ENCODE measurements around the gene BMP3. TPM values are rescaled to one million over a fixed set of nuclear protein-coding genes. Genes with fewer than 3 reads are reported as not detected.

The BMP3 gene, protein sequence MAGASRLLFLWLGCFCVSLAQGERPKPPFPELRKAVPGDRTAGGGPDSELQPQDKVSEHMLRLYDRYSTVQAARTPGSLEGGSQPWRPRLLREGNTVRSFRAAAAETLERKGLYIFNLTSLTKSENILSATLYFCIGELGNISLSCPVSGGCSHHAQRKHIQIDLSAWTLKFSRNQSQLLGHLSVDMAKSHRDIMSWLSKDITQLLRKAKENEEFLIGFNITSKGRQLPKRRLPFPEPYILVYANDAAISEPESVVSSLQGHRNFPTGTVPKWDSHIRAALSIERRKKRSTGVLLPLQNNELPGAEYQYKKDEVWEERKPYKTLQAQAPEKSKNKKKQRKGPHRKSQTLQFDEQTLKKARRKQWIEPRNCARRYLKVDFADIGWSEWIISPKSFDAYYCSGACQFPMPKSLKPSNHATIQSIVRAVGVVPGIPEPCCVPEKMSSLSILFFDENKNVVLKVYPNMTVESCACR
- total RNA-seq: not detected

DNA sequence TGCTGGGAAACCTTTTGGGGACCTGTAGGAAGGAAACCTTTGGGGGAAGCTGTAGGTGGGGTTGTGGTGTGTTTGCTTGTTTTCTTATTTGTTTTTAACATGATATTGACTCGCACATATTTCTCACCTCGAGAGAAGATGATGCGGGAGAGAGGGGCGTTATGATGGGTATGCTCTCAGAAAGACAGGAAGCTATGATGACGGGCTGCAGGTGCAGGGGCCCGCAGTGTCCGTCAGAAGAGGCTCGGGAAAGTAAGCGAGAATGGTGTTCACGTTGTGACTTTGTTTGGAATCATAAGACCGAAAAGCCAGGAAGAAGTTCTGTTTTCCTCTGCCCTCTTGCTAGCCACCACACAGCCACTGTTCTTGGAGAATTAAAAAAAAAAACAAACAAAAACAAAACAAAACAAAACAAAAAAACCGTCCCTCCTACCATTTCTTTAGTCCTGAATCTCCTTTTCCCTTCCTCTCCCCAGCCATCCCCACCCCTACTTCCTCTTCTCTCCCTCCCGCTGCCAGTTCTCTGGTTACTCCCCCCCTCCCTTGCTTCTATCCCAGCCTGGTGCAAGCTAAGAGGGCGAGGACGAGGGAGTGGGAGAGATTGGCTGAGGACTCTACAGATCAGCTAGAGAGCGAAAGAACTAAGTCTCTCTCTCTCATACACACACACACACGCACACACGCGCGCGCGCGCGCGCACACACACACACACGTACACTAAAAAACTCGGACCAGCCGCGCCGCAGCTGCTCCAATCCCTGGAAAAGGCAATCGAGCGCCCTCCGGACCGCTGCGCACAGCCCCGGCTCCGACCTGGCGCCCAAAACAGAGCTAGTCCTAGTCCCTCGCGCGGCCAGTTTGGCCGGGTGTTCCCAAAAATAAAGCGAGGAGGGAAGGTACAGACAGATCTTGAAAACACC is at the start of gene BMP3:
Gene BMP3, plus strand, starts transcription at position 648 of the 920 bp plus-strand sequence. CDS start 577 bp downstream, outside the sequence.
- Mint-ChIP-seq H3K4me3 (peak within 1 kb of the TSS; percentile 70), H3K4me1 (ENCODE audit: low read depth) (peaks cover 12% of the 10 kb centered on the region), H3K36me3 (ENCODE audit: low read depth) (no peaks in the 10 kb centered on the region), H3K27ac (no peak within 1 kb of the TSS), H3K27me3 (peaks cover 59% of the 10 kb centered on the region), H3K9me3 (no peaks in the 10 kb centered on the region)
- TF ChIP-seq, protein P1, sequence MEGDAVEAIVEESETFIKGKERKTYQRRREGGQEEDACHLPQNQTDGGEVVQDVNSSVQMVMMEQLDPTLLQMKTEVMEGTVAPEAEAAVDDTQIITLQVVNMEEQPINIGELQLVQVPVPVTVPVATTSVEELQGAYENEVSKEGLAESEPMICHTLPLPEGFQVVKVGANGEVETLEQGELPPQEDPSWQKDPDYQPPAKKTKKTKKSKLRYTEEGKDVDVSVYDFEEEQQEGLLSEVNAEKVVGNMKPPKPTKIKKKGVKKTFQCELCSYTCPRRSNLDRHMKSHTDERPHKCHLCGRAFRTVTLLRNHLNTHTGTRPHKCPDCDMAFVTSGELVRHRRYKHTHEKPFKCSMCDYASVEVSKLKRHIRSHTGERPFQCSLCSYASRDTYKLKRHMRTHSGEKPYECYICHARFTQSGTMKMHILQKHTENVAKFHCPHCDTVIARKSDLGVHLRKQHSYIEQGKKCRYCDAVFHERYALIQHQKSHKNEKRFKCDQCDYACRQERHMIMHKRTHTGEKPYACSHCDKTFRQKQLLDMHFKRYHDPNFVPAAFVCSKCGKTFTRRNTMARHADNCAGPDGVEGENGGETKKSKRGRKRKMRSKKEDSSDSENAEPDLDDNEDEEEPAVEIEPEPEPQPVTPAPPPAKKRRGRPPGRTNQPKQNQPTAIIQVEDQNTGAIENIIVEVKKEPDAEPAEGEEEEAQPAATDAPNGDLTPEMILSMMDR (IDR thresholded peaks at IDR 0.05): no peak
- CTCF ChIA-PET: interaction anchor here (1.1 to 3.3 kb wide), 6 partner anchors 9 to 669 kb away, joined by 3 to 25 read pairs (median 4); no protein-coding TSS in a partner anchor
- no peak for ATAC-seq
- intact Hi-C loops (cut with micrococcal nuclease): no loop called here
- POLR2A ChIA-PET: no interaction called here
- DNase-seq: no peak

- ATAC-seq: no peak
- Mint-ChIP-seq H3K9me3 (peaks cover 2% of the 10 kb centered on the region), H3K36me3 (ENCODE audit: low read depth) (no peaks in the 10 kb centered on the region), H3K27me3 (peaks cover 1% of the 10 kb centered on the region), H3K4me1 (ENCODE audit: low read depth) (no peaks in the 10 kb centered on the region), H3K4me3 (no peak overlapping the region), H3K27ac (no peak overlapping the region)
- no peak for DNase-seq
- intact Hi-C loops (cut with micrococcal nuclease): no loop called here
- CTCF ChIA-PET: no interaction called here
- POLR2A ChIA-PET: no interaction called here
- TF ChIP-seq, protein P1 (IDR thresholded peaks at IDR 0.05): no peak
Measured at GRCh38 chr4:80986011-80986410, 44.5 kb upstream of the BMP3 start.

DNA sequence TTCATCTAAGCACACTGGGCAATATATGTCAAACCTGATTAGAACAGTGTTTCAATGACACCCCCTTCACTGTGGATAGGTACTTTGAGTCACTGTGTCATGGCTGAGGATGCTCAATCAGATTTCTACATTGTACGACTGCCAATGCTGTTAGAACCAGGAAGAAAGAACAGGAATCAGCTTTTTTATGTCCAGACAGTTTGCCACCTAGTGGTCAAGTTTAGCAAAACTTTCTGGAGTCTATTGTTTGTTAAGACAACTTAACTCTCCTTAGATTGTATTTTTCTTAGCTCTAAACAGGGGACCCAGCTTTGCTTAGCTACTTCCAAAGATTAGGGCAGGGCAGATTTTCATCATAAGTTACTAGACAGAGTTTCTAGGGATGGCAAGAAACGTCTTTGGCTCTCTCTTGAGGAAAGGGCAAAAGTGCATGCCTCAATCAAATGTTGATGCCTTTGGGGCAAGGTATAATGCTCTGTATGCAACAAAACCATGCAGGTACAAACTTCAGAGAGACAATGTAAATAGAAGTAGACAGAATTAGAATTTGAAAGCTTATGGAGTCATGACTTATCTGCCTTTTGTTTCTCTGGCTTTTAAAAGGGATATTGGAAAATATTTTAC is 40.5 kb upstream of the BMP3 start:
- CTCF ChIA-PET: interaction anchor here (0.7 to 3.8 kb wide), 26 partner anchors 8 to 717 kb away, joined by 3 to 18 read pairs (median 4); no protein-coding TSS in a partner anchor
- intact Hi-C loops (cut with micrococcal nuclease): loop anchor here (2.0 kb wide), 1 partner anchor 623 kb away; no protein-coding TSS in a partner anchor
- ATAC-seq (no peak), DNase-seq (peak; percentile 7)
- Mint-ChIP-seq H3K4me1 (ENCODE audit: low read depth) (no peaks in the 10 kb centered on the region), H3K36me3 (ENCODE audit: low read depth) (no peaks in the 10 kb centered on the region), H3K4me3 (no peak overlapping the region), H3K27me3 (peaks cover 3% of the 10 kb centered on the region), H3K9me3 (no peaks in the 10 kb centered on the region), H3K27ac (no peak overlapping the region)
- TF ChIP-seq, protein P1 (IDR thresholded peaks at IDR 0.05): peak; percentile 82
- POLR2A ChIA-PET: no interaction called here

GRCh38 chr4:80990851-80991250 is 39.7 kb upstream of the BMP3 start:
- DNase-seq (no peak), ATAC-seq (no peak)
- no peak overlapping the region for H3K27ac Mint-ChIP-seq
- intact Hi-C loops (cut with micrococcal nuclease): loop anchor here (2.0 kb wide), 1 partner anchor 624 kb away; no protein-coding TSS in a partner anchor
- peaks cover 3% of the 10 kb centered on the region for H3K27me3 Mint-ChIP-seq
- ChIA-PET POLR2A (no interaction called here), CTCF (interaction anchor here (0.6 to 3.8 kb wide), 13 partner anchors 9 to 631 kb away, joined by 3 to 18 read pairs (median 6); no protein-coding TSS in a partner anchor)
- TF ChIP-seq, protein P1 (IDR thresholded peaks at IDR 0.05): no peak
- no peaks in the 10 kb centered on the region for H3K4me1 Mint-ChIP-seq (ENCODE audit: low read depth)
- no peaks in the 10 kb centered on the region for H3K36me3 Mint-ChIP-seq (ENCODE audit: low read depth)
- no peak overlapping the region for H3K4me3 Mint-ChIP-seq
- H3K9me3 Mint-ChIP-seq: no peaks in the 10 kb centered on the region
